Naive B cell (primary cell): ENCODE measurements around the gene JMJD1C. TPM values are rescaled to one million over a fixed set of nuclear protein-coding genes. Genes with fewer than 3 reads are reported as not detected.
"Not testable (repeated sequence)": the region's sequence is repeated elsewhere in the genome, so short reads cannot be mapped to it uniquely, and the experiment has no call there.

Experiments used
- ATAC-seq, 2 donors: fragments of 150-1000 bp; cut with Tn5 transposase; 2 replicates each; pipeline ENCODE4 v1.10.0; 2021; ENCODE audit warnings: low read depth in 2 of 2, mild to moderate bottlenecking in 2 of 2, moderate library complexity in 2 of 2
- DNase-seq: peaks from one replicate; pipeline ENCODE4 v3.0.0; 2022
- H3K27ac Mint-ChIP-seq, 6 donors: one replicate each; pipeline ENCODE4 v1.8.0; 2020 to 2022; ENCODE audit warnings: mild to moderate bottlenecking in 6 of 6, mixed read lengths in 6 of 6, moderate library complexity in 5 of 6, inconsistent platforms in 2 of 6
- H3K27me3 Mint-ChIP-seq, 3 donors: one replicate each; pipeline ENCODE4 v1.8.0; 2021 to 2022; ENCODE audit warnings: mixed read lengths in 3 of 3, mild to moderate bottlenecking in 1 of 3
- H3K36me3 Mint-ChIP-seq, 2 donors: one replicate each; pipeline ENCODE4 v1.8.0; 2020 to 2022; ENCODE audit warnings: mixed read lengths in 2 of 2, inconsistent platforms in 1 of 2, mild to moderate bottlenecking in 1 of 2
- H3K4me1 Mint-ChIP-seq, 3 donors: one replicate each; pipeline ENCODE4 v1.8.0; 2020 to 2022; ENCODE audit warnings: mixed read lengths in 3 of 3, inconsistent platforms in 1 of 3, mild to moderate bottlenecking in 1 of 3, moderate library complexity in 1 of 3
- H3K4me3 Mint-ChIP-seq, 8 donors: one replicate each; pipeline ENCODE4 v1.8.0; 2020 to 2022; ENCODE audit warnings: mild to moderate bottlenecking in 8 of 8, mixed read lengths in 8 of 8, moderate library complexity in 8 of 8, inconsistent platforms in 2 of 8
- H3K9me3 Mint-ChIP-seq, 7 donors: one replicate each; pipeline ENCODE4 v1.8.0; 2020 to 2022; ENCODE audit warnings: mixed read lengths in 7 of 7, mild to moderate bottlenecking in 5 of 7, inconsistent platforms in 2 of 7, moderate library complexity in 1 of 7
- polyA plus RNA-seq, 6 donors: library from polyadenylated mRNA; unstranded; fragments of 300-500 nt; fragmentation: Illumina TruSeq; gene quantifications; one replicate each; pipeline ENCODE4 v1.2.3, GENCODE V29; 2021; ENCODE audit warnings: low read depth in 6 of 6

Gene JMJD1C
- polyA plus RNA-seq, 6 donors from 2014 or later: 51.7 to 154 (median 124) TPM

GRCh38 chr10:63300801-63301200, 165.0 kb downstream of the JMJD1C start:
- peak overlapping the region in 2 of 8 donors; percentile 30 to 37 for H3K4me3 Mint-ChIP-seq
- no peak for DNase-seq
- H3K36me3 Mint-ChIP-seq: no peaks in the 10 kb centered on the region
- peak overlapping the region in 1 of 6 donors; percentile 18 for H3K27ac Mint-ChIP-seq
- ATAC-seq: no peak
- no peaks in the 10 kb centered on the region for H3K27me3 Mint-ChIP-seq
- H3K4me1 Mint-ChIP-seq: peaks cover 7 to 12% (median 12%) of the 10 kb centered on the region in 3 donors
- no peaks in the 10 kb centered on the region for H3K9me3 Mint-ChIP-seq

- Mint-ChIP-seq H3K36me3 (no peaks in the 10 kb centered on the region), H3K27me3 (no peaks in the 10 kb centered on the region), H3K4me1 (peaks cover 6 to 14% (median 9%) of the 10 kb centered on the region in 3 donors), H3K4me3 (no peak overlapping the region), H3K27ac (peak overlapping the region in 1 of 6 donors; percentile 81), H3K9me3 (no peaks in the 10 kb centered on the region)
- no peak for ATAC-seq
- DNase-seq: no peak
These were observed 167.8 kb downstream of the JMJD1C start for GRCh38 chr10:63297941-63298340.

GRCh38 chr10:63294781-63295180, 171.0 kb downstream of the JMJD1C start:
- Mint-ChIP-seq H3K4me3 (no peak overlapping the region), H3K27me3 (no peaks in the 10 kb centered on the region), H3K4me1 (peaks cover 0 to 7% (median 5%) of the 10 kb centered on the region in 3 donors), H3K9me3 (no peaks in the 10 kb centered on the region), H3K36me3 (no peaks in the 10 kb centered on the region), H3K27ac (peak overlapping the region in 2 of 6 donors; percentile 24 to 82)
- DNase-seq (no peak), ATAC-seq (no peak)

- ATAC-seq, DNase-seq, H3K4me3 Mint-ChIP-seq, H3K9me3 Mint-ChIP-seq, H3K27me3 Mint-ChIP-seq, H3K4me1 Mint-ChIP-seq, H3K36me3 Mint-ChIP-seq: not testable (repeated sequence)
- peak overlapping the region in 3 of 6 donors; percentile 5 to 20 (median 11) for H3K27ac Mint-ChIP-seq
These were observed 172.9 kb downstream of the JMJD1C start for GRCh38 chr10:63292847-63293246.

GRCh38 chr10:63288170-63288569, 177.6 kb downstream of the JMJD1C start:
- Mint-ChIP-seq H3K27me3 (no peaks in the 10 kb centered on the region), H3K27ac (no peak overlapping the region), H3K9me3 (no peaks in the 10 kb centered on the region), H3K36me3 (no peaks in the 10 kb centered on the region), H3K4me1 (peaks cover 12 to 41% (median 24%) of the 10 kb centered on the region in 3 donors), H3K4me3 (no peak overlapping the region)
- no peak for DNase-seq
- ATAC-seq: no peak

- Mint-ChIP-seq H3K27ac (peak overlapping the region in 2 of 6 donors; percentile 44 to 65), H3K9me3 (no peaks in the 10 kb centered on the region), H3K27me3 (no peaks in the 10 kb centered on the region), H3K4me3 (no peak overlapping the region), H3K4me1 (peaks cover 12 to 41% (median 24%) of the 10 kb centered on the region in 3 donors), H3K36me3 (no peaks in the 10 kb centered on the region)
- no peak for DNase-seq
- ATAC-seq: no peak
These were observed 179.0 kb downstream of the JMJD1C start for GRCh38 chr10:63286754-63287264.

GRCh38 chr10:63286340-63286739, 179.4 kb downstream of the JMJD1C start:
- no peaks in the 10 kb centered on the region for H3K9me3 Mint-ChIP-seq
- H3K36me3 Mint-ChIP-seq: no peaks in the 10 kb centered on the region
- peaks cover 12 to 38% (median 24%) of the 10 kb centered on the region in 3 donors for H3K4me1 Mint-ChIP-seq
- no peaks in the 10 kb centered on the region for H3K27me3 Mint-ChIP-seq
- no peak for ATAC-seq
- H3K4me3 Mint-ChIP-seq: no peak overlapping the region
- DNase-seq: no peak
- H3K27ac Mint-ChIP-seq: peak overlapping the region in 2 of 6 donors; percentile 7 to 44

GRCh38 chr10:63283901-63284300, 181.9 kb downstream of the JMJD1C start:
- ATAC-seq, H3K4me3 Mint-ChIP-seq, H3K27me3 Mint-ChIP-seq, H3K9me3 Mint-ChIP-seq, DNase-seq, H3K36me3 Mint-ChIP-seq, H3K27ac Mint-ChIP-seq: not testable (repeated sequence)
- peaks cover 12 to 38% (median 24%) of the 10 kb centered on the region in 3 donors for H3K4me1 Mint-ChIP-seq

- ATAC-seq: no peak
- H3K4me1 Mint-ChIP-seq: peaks cover 12 to 38% (median 24%) of the 10 kb centered on the region in 3 donors
- H3K36me3 Mint-ChIP-seq: no peaks in the 10 kb centered on the region
- DNase-seq: no peak
- H3K4me3 Mint-ChIP-seq: no peak overlapping the region
- H3K9me3 Mint-ChIP-seq: no peaks in the 10 kb centered on the region
- no peaks in the 10 kb centered on the region for H3K27me3 Mint-ChIP-seq
- peak overlapping the region in 1 of 6 donors; percentile 91 for H3K27ac Mint-ChIP-seq
These were observed 182.7 kb downstream of the JMJD1C start for GRCh38 chr10:63283093-63283492.

- Mint-ChIP-seq H3K4me3 (no peak overlapping the region), H3K36me3 (no peaks in the 10 kb centered on the region), H3K27me3 (no peaks in the 10 kb centered on the region), H3K4me1 (peaks cover 9 to 30% (median 19%) of the 10 kb centered on the region in 3 donors), H3K27ac (no peak overlapping the region), H3K9me3 (no peaks in the 10 kb centered on the region)
- DNase-seq (no peak), ATAC-seq (no peak)
These were observed 183.8 kb downstream of the JMJD1C start for GRCh38 chr10:63281967-63282366.

- no peak for ATAC-seq
- H3K4me3 Mint-ChIP-seq: no peak overlapping the region
- H3K9me3 Mint-ChIP-seq: no peaks in the 10 kb centered on the region
- H3K27ac Mint-ChIP-seq: no peak overlapping the region
- no peaks in the 10 kb centered on the region for H3K27me3 Mint-ChIP-seq
- DNase-seq: no peak
- no peaks in the 10 kb centered on the region for H3K36me3 Mint-ChIP-seq
- peaks cover 4 to 22% (median 11%) of the 10 kb centered on the region in 3 donors for H3K4me1 Mint-ChIP-seq
These were observed 185.4 kb downstream of the JMJD1C start for GRCh38 chr10:63280386-63280785.

- DNase-seq (no peak), ATAC-seq (peak in 1 of 2 donors; percentile 22)
- H3K27ac Mint-ChIP-seq: peak overlapping the region in 4 of 6 donors; percentile 96 to 98 (median 98)
- no peaks in the 10 kb centered on the region for H3K9me3 Mint-ChIP-seq
- peaks cover 15 to 44% (median 23%) of the 10 kb centered on the region in 3 donors for H3K4me1 Mint-ChIP-seq
- no peak overlapping the region for H3K4me3 Mint-ChIP-seq
- no peaks in the 10 kb centered on the region for H3K36me3 Mint-ChIP-seq
- no peaks in the 10 kb centered on the region for H3K27me3 Mint-ChIP-seq
These were observed 190.7 kb downstream of the JMJD1C start for GRCh38 chr10:63275094-63275493.

- Mint-ChIP-seq H3K27ac (peak overlapping the region; percentile 96 to 99 (median 98)), H3K36me3 (no peaks in the 10 kb centered on the region), H3K27me3 (no peaks in the 10 kb centered on the region), H3K9me3 (no peaks in the 10 kb centered on the region), H3K4me3 (peak overlapping the region; percentile 41 to 87 (median 72)), H3K4me1 (peaks cover 15 to 45% (median 23%) of the 10 kb centered on the region in 3 donors)
- DNase-seq: peak; percentile 65
- ATAC-seq: peak; percentile 53 to 57
These were observed 192.2 kb downstream of the JMJD1C start for GRCh38 chr10:63273577-63273976.

- no peaks in the 10 kb centered on the region for H3K27me3 Mint-ChIP-seq
- peaks cover 10 to 31% (median 11%) of the 10 kb centered on the region in 3 donors for H3K4me1 Mint-ChIP-seq
- DNase-seq (peak; percentile 88), ATAC-seq (peak; percentile 89 to 90)
- H3K36me3 Mint-ChIP-seq: no peaks in the 10 kb centered on the region
- H3K4me3 Mint-ChIP-seq: peak overlapping the region; percentile 92 to 100 (median 98)
- no peaks in the 10 kb centered on the region for H3K9me3 Mint-ChIP-seq
- H3K27ac Mint-ChIP-seq: peak overlapping the region; percentile 97 to 100 (median 99)
These were observed 196.8 kb downstream of the JMJD1C start for GRCh38 chr10:63268798-63269503.
